T-helper 1 cell treated with Interleukin-12 subunit alpha and Interleukin-12 subunit beta and Interleukin-4 antibody, amounts not matched to agents 30 ng/mL and 1 ng/mL, for 36 hours (primary cell): ENCODE results near the gene PPP1R7. TPM values are rescaled to one million over a fixed set of nuclear protein-coding genes. Genes with fewer than 3 reads are reported as not detected.

Experiments used
- intact Hi-C: fragments of 100-400 bp; cut with micrococcal nuclease; formaldehyde crosslinking; loops from one replicate; pipeline ENCODE4 v1.15.1; 2024
- total RNA-seq: library from RNA; stranded (reverse); gene quantifications from 2 replicates; pipeline ENCODE4 v1.2.3, GENCODE V29; 2022

Gene PPP1R7
- total RNA-seq, 1 donor from 2014 or later: 116 TPM

DNA sequence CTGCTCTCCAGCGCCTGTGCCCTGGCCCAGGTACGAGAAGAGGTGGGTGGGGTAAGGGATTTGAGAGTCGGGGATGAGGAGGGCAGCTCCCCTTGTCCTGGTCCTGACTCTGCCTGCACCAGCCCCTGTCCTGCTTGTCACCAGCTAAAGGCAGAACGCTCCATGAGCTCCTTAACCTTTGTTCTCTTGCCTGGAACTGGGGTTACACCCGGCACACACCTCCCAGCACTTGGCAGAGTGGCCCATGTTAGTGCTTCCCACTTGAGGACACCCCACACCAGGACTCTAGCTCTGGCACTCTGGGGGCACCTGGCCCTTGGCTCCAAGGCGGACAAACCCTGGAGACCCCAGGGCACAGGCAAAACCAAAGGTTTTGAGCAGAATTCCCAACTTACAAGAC, 57.4 kb downstream of the PPP1R7 start:
- intact Hi-C loops: no loop called here

DNA sequence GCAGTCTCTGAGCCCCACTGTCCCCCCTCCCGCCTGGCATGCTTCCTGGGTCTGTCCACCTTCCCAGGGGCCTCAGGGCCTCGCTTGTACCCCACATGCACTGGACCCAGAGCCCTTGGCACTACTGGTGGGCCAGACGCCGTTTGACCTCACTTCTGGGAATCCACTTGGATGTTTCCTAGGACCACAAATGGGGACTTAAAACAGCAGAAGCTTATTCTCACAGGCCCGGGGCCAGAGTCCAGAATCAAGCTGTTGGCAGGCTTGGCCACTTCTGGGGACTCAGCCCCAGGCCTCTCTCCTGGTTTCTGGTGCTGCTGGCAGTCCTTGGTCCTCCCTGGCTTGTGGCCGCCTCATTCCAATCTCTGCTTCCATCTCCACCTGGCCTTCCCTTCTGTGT, 57.8 kb downstream of the PPP1R7 start:
- intact Hi-C loops: no loop called here

DNA sequence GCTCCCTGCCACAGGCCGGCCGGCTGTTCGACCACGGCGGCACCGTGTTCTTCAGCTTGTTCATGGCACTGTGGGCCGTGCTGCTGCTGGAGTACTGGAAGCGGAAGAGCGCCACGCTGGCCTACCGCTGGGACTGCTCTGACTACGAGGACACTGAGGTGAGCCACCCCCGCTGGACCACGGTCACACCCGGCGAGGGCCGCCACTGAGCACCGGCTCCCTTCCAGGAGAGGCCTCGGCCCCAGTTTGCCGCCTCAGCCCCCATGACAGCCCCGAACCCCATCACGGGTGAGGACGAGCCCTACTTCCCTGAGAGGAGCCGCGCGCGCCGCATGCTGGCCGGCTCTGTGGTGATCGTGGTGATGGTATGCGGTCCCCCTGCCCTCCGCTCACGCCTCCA, 59.0 kb downstream of the PPP1R7 start:
- intact Hi-C loops: no loop called here

DNA sequence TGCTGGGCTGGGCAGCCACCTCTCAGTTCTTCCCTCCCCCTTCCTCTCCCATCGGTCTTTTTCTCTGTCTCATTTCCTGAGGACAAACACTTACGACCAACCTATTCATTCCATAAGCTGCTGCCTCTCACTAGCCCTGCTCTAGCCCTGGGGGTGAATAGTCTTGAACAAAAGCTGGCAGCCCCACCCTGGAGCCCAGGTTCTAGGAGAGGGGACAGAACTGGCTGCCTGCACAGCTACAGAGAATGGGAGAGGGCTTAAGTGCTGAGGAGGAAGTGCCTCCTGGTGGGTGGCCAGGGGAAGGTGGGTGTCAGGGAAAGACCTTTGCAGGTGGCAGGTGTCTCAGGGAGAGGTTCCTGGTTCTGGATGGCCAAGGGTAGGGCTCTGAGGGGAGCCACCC, 61.0 kb downstream of the PPP1R7 start:
- intact Hi-C loops: no loop called here

DNA sequence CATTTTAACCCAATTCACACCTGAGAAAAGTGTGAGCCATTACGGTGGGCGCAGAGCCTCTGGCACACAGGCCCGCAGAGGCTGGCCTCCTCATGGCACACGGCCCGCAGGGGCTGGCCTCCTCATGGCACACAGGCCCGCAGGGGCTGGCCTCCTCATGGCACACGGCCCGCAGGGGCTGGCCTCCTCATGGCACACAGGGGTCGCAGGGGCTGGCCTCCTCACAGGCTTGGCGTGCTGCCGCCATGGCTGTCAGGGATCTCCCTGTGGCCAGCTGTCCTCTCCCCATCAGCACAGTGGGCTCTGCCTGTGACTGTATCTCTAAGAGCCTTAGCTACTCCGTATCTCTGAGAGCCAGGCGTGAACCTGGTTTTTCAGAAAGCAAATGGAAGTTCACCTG, 62.8 kb downstream of the PPP1R7 start:
- intact Hi-C loops: no loop called here

DNA sequence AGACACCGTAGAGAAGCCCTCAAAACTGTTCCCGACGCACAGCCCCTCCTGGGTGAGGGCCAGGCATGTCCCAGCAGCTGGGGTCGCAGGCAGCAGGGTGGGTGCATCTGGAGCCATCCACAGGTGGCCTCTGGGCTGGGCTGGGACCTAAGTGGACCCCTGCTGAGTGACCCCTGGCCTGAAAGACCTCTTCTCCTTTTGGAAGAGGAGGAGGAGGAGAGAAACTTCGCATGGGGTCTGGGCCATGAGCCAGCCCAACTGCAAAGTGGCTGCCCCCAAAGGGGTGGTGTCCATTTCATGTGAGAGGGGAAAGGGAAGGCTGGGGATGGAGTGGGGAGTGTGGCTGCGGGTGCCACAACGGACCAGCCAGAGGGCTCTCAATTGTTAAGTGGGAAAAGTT, 63.3 kb downstream of the PPP1R7 start:
- intact Hi-C loops: no loop called here

DNA sequence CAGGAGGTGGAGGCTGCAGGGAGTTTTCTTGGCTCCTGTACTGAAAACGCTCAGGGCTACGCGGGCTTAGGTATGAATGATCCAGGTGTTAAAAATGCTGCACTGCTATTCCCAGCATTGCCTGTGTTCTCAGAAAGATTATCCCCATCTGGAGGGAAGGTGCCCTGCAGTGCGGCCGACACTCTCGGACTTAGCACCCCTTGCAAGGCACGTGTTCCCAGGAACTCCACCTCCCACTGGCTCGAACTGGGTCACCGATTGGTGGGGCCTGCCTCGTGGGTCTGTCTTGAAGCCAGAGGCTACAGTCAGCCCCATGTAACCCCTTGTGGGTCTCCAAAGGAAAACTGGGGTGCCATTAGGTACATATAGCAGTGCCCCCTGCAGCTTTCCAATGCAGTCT, 63.9 kb downstream of the PPP1R7 start:
- intact Hi-C loops: no loop called here

DNA sequence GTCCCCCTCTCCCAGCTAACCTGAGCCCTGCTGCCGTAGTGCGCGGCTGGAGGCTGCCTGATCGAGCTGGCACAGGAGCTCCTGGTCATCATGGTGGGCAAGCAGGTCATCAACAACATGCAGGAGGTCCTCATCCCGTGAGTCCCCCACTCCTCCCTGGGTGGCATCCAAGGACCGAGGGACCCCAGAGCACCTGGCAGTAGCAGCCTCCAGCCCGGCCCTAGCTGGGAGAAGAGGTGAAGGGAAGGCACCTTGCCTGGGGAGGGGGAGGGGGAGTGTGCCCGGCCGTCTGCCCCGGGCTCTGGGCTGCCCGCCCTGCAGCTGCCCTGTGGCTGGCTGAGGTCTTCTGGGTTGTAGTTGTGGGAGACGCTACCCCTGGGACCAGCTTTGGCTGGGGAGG, 64.5 kb downstream of the PPP1R7 start:
- intact Hi-C loops: no loop called here

DNA sequence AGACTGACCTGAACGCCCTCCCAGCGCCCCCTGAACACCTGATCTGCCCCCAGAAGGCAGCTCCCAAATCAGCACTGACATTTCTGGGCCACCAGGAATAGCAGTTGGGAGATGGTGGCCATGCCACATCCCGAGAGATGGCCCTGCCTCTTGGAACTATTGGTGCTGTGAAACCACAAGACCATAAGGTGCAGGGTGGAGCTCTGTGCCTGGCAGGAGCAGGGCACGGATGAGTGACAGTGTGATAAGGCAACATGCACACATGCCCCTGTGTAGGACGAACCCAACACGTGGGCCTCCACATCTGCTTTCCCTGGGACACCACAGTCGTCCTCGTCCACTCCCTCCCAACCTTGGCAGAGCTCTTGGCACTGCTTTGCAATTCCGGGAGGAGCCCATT, 65.2 kb downstream of the PPP1R7 start:
- intact Hi-C loops: no loop called here

DNA sequence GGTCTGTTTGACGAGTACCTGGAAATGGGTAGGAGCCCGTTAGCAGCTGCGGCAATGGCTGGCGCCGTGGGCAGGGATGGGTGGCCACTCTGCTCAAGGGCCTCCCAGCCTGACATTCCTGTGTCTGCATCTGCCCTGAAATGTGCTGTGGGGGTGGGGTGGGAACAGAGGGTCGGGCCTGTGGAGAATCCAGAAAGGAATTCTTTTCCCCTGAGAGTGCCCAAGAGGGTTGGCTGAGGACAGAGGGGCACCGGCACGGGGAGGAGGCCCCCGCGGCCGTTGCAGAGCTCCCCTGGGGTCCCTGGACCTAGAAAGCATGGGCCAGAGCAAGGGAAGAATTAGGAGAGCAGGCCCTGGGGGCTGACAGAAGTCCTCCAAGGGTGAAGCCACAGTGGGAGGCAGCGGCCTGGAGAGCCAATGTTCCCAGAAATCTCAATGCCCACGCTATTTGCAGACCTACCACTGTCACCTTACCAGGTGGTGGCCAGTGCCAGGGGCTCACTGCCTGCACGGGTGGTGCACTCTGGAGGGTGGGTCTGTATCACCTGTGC, 66.0 kb downstream of the PPP1R7 start:
- intact Hi-C loops: loop anchor here (2.0 kb wide), 1 partner anchor 293 kb away; the partner anchor contains the start of gene STK25

DNA sequence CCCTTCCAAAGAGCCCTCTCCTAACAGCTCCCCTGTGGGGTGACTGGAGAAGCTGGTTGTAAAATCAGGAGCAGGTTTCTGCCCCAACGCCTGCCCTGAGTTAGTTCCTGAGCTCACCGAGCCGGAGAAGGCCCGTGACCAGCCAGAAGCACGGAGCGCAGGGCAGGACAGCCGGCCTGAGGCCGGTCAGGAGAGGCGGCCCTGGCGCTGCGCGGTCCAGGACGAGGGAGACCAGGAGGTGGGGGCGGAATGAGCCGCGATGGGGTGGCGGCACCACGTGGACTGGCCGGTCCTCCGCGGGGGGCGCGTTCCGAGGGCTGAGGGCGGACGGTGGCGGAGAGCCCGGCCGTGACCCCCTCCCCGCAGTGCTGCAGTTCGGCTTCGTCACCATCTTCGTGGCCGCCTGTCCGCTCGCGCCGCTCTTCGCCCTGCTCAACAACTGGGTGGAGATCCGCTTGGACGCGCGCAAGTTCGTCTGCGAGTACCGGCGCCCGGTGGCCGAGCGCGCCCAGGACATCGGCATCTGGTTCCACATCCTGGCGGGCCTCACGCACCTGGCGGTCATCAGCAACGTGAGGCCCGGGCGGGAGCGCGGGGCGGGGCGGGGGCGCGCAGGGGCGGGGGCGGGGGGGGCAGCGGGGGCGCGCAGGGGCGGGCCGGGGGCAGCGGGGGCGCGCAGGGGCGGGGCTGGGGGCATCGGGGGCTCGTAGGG, 67.2 kb downstream of the PPP1R7 start:
- intact Hi-C loops: loop anchor here (1.0 to 2.0 kb wide), 8 partner anchors 53 to 657 kb away; partner anchors contain the start of genes DUSP28, FARP2, HDLBP and PASK

DNA sequence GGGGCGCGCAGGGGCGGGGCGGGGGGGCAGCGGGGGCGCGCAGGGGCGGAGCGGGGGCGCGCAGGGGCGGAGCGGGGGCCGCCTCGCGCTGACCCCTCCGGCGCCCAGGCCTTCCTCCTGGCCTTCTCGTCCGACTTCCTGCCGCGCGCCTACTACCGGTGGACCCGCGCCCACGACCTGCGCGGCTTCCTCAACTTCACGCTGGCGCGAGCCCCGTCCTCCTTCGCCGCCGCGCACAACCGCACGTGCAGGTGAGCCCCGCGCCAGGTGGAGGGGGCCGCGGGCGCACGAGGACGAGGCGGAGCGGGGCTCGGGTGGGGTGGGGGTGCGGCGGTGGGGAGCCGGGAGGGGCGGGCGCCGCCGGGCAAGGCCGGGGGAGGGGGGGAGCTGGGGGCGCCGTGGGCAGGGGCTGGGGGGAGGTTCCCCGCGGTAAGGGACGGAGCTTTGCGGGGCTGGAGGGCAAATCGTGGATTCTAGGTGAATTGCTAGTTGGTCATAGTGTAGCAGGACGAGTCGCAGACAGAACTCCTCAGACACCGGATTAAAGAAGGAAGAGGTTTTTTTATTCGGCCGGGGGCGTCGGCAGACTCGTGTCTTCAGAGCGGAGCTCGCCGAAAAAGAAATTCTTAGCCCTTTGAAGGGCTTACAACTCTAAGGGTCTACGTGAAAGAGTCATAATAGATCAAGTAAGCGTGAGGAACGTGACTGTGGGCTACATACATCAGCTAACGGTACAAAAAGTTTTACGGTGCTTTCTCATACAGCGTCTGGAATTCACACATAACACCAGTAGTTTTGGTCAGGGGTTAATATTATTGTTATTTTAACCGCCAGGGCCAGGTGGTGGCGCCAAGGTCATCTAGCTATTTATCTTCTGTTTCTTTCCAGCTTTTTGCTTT, 68.1 kb downstream of the PPP1R7 start:
- intact Hi-C loops: loop anchor here (1.0 to 2.0 kb wide), 7 partner anchors 52 to 658 kb away; partner anchors contain the start of genes DUSP28, FARP2, HDLBP and PASK

DNA sequence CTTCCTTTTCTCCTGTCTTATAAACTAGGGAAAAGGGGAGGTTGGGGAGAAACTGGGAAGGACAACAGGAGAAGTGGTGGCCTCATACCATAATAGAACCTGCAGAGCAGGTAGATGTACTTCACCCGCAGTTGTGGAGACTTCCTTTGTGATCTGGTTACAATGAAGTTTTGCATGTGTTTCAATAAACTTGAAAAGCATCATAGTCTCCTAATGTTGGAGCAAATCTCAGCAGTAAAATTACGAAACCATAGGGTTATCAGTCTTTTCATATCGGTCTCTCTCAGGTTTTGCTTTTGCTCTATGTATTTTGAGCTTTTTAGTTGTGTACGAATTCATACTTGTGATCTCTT, 68.7 kb downstream of the PPP1R7 start:
- intact Hi-C loops: loop anchor here (2.0 kb wide), 5 partner anchors 52 to 658 kb away; partner anchors contain the start of genes DUSP28, FARP2, HDLBP and PASK

DNA sequence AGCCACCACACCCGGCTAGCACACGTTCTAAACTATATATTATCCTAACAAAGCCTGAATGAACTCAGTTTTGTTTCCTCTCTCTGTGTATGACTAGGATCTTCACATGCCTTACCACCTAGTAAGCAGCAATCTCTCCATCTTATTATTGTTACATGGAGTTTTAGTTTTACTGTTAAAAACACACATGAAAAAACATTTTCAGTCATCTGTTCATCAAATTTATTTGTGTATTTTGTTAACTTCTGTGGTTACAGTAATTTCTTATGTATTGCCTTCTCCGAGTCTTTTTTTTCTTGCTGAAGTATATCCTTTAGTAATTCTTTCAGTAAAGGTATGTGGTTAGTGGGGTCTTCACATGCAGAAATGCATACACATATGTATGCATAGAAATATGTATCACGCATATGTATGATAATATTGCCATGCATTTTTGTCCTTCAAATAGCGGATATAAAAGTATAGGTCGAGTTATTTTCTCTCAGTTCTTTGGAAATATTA, 69.6 kb downstream of the PPP1R7 start:
- intact Hi-C loops: loop anchor here (2.0 kb wide), 5 partner anchors 51 to 659 kb away; partner anchors contain the start of genes DUSP28, FARP2, HDLBP and PASK

DNA sequence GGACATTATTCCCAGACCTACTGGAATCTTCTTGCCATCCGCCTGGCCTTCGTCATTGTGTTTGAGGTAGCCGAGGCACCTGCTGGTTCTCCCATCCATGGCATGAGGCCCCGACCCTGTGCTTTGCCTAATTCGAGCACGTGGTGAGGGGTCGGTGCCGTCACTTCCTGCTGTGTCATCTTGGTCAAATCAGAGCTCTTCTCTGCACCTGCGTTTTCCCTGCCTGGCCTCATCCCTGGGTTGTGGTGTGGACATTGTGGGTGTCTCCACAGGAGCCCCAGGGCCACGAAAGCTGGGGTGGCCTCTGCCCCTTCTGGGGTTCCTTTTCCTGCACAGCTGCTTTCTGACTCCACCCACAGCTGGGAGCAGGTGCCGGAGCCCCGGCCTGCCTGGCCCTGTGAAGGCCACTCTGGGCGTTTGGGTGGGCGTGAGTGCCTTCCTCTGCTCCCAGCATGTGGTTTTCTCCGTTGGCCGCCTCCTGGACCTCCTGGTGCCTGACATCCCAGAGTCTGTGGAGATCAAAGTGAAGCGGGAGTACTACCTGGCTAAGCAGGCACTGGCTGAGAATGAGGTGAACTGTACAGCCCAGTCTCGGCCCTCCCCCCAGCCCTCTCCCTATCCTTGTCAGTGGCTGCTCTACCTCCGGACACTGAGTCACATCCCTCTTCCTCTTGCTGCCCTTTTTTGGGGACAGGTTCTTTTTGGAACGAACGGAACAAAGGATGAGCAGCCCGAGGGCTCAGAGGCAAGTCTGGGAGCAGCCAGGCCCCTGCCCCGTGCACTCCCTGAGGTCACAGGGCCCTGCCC, 73.1 kb downstream of the PPP1R7 start:
- intact Hi-C loops: no loop called here

DNA sequence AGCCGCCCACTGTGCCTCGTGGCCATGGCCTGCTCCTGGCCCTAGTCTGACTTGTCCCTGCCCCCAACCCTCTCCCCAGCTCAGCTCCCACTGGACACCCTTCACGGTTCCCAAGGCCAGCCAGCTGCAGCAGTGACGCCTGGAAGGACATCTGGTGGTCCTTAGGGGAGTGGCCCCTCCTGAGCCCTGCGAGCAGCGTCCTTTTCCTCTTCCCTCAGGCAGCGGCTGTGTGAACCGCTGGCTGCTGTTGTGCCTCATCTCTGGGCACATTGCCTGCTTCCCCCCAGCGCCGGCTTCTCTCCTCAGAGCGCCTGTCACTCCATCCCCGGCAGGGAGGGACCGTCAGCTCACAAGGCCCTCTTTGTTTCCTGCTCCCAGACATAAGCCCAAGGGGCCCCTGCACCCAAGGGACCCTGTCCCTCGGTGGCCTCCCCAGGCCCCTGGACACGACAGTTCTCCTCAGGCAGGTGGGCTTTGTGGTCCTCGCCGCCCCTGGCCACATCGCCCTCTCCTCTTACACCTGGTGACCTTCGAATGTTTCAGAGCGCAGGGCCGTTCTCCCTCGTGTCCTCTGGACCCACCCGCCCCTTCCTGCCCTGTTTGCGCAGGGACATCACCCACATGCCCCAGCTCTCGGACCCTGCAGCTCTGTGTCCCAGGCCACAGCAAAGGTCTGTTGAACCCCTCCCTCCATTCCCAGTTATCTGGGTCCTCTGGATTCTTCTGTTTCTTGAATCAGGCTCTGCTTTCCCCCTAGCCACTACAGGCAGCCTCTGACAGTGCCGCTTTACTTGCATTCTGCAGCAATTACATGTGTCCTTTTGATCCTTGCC, 74.0 kb downstream of the PPP1R7 start:
- intact Hi-C loops: no loop called here

DNA sequence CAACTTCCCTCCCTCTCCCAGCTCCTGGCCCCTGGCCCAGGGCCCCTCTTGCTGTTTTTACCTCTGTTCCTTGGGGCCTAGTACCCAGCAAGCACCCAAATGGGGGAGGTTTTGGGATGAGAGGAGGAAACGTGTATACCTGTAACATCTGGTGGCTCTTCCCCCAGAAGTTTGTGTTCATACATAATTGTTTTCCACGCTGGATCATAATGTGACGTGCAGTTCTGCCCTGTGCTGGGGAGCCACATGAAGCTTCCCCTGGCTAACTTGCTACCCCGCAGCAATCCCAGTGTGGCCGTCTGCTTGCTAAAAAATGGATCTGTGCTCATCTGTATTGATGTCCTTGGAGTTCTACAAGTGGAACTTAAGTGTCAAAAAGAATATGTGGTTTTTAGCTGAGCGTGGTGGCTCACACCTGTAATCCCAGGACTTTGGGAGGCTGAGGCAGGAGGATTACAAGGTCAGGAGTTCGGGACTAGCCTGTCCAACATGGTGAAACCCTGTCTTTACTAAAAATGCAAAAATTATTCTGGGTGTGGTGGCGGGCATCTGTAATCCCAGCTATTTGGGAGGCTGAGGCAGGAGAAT, 74.7 kb downstream of the PPP1R7 start:
- intact Hi-C loops: no loop called here

DNA sequence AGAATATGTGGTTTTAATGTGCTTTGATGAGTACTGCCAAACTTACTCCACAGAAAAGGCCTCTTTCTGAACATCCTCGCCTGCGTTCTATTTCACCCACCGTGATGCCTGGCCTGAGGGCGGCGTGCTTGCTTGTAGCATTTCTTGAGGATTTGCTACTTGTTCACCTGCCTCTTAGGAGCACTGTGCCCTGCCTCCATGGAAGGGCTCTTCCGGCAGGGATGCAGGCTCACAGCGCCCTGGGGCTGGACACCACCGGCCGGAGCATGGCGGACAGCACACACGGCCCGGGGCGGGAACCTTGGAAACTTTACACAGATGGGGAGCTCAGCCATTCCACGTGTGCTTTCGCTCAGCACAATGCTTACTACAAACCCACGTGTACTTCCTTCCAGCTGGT, 75.3 kb downstream of the PPP1R7 start:
- intact Hi-C loops: no loop called here

DNA sequence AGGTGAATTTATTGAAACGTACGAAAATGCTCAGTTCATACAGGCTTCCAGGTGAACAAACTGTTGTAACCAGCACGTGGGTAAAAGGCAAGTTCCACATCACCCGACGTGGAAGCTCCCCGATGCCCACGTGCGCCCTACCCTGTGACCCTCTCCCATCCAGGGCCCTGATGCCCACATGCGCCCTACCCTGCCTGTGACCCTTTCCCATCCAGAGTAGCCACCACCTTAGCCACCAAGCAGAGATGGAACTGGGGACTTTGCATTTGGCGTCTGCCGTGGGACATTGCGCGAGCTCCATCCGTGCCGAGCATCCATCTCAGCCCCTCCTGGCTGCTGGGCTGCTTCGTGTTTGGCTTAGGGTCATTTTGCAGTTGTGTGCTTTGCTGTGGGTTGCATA, 75.7 kb downstream of the PPP1R7 start:
- intact Hi-C loops: no loop called here
